ENCODE results near the gene NECAP2.
A peak's percentile ranks its signal among the peaks of the same experiment; 100 is the strongest.

The NECAP2 gene

GRCh38 chr1:16440470-16441281, at the start of gene NECAP2:
NECAP2 (plus strand) TSS chr1:16440724; CDS start chr1:16440762, 38 bp downstream.
- DNase-seq (ENCODE audit: low read depth in 1 of 2, low spot score in 1 of 2): peak; percentile 85 to 92

GRCh38 chr1:16391411-16391810, 49.1 kb upstream of the NECAP2 start:
- DNase-seq (ENCODE audit: low read depth in 1 of 2, low spot score in 1 of 2): no peak

- no peak for DNase-seq (ENCODE audit: low read depth in 1 of 2, low spot score in 1 of 2)
These were observed 47.6 kb upstream of the NECAP2 start for GRCh38 chr1:16392740-16393569.

GRCh38 chr1:16393570-16394521, 46.7 kb upstream of the NECAP2 start:
- DNase-seq (ENCODE audit: low read depth in 1 of 2, low spot score in 1 of 2): no peak

GRCh38 chr1:16394977-16395376, 45.5 kb upstream of the NECAP2 start:
- no peak for DNase-seq (ENCODE audit: low read depth in 1 of 2, low spot score in 1 of 2)

- DNase-seq (ENCODE audit: low read depth in 1 of 2, low spot score in 1 of 2): no peak
These were observed 43.9 kb upstream of the NECAP2 start for GRCh38 chr1:16396591-16396990.

- DNase-seq (ENCODE audit: low read depth in 1 of 2, low spot score in 1 of 2): no peak
These were observed 43.4 kb upstream of the NECAP2 start for GRCh38 chr1:16397120-16397519.

GRCh38 chr1:16398371-16398953, 42.1 kb upstream of the NECAP2 start:
- DNase-seq (ENCODE audit: low read depth in 1 of 2, low spot score in 1 of 2): no peak

- DNase-seq (ENCODE audit: low read depth in 1 of 2, low spot score in 1 of 2): no peak
These were observed 37.8 kb upstream of the NECAP2 start for GRCh38 chr1:16402742-16403141.

GRCh38 chr1:16405441-16405840, 35.1 kb upstream of the NECAP2 start:
- DNase-seq (ENCODE audit: low read depth in 1 of 2, low spot score in 1 of 2): no peak

- no peak for DNase-seq (ENCODE audit: low read depth in 1 of 2, low spot score in 1 of 2)
These were observed 33.7 kb upstream of the NECAP2 start for GRCh38 chr1:16406868-16407267.

- no peak for DNase-seq (ENCODE audit: low read depth in 1 of 2, low spot score in 1 of 2)
These were observed 30.9 kb upstream of the NECAP2 start for GRCh38 chr1:16409536-16410152.

GRCh38 chr1:16410803-16411202, 29.7 kb upstream of the NECAP2 start:
- no peak for DNase-seq (ENCODE audit: low read depth in 1 of 2, low spot score in 1 of 2)

- no peak for DNase-seq (ENCODE audit: low read depth in 1 of 2, low spot score in 1 of 2)
These were observed 27.3 kb upstream of the NECAP2 start for GRCh38 chr1:16413191-16413590.

GRCh38 chr1:16418823-16419425, 21.6 kb upstream of the NECAP2 start:
- no peak for DNase-seq (ENCODE audit: low read depth in 1 of 2, low spot score in 1 of 2)

GRCh38 chr1:16420424-16421118, 20.0 kb upstream of the NECAP2 start:
- peak; percentile 15 to 23 for DNase-seq (ENCODE audit: low read depth in 1 of 2, low spot score in 1 of 2)

- DNase-seq (ENCODE audit: low read depth in 1 of 2, low spot score in 1 of 2): no peak
These were observed 19.3 kb upstream of the NECAP2 start for GRCh38 chr1:16421201-16421600.

GRCh38 chr1:16422041-16422440, 18.5 kb upstream of the NECAP2 start:
- DNase-seq (ENCODE audit: low read depth in 1 of 2, low spot score in 1 of 2): no peak

Data from stimulated activated CD4-positive, alpha-beta T cell treated with anti-CD3 and anti-CD28 coated beads, Interleukin-15, amount 100 ng/mL, for 1 hour (primary cell).